GM23338 (cell line): Measurements from ENCODE around the gene VASN. TPM values are rescaled to one million over a fixed set of nuclear protein-coding genes. Genes with fewer than 3 reads are reported as not detected.

Experiments used
- ATAC-seq: fragments of 200-7000 bp; cut with Tn5 transposase; 3 replicates; pipeline ENCODE4 v1.9.1; 2020
- DNase-seq: peaks from one replicate; pipeline ENCODE4 v3.0.0-alpha.2; 2015; ENCODE audit warnings: low spot score
- H2AFZ ChIP-seq: fragments of 200-600 bp; sonication (generic); 2 replicates; pipeline ENCODE4 v1.8.0; 2016; ENCODE audit warnings: antibody characterized with exemption, mild to moderate bottlenecking, moderate library complexity
- H3F3A ChIP-seq: fragments of 200-600 bp; sonication (generic); replicated peaks from 2 replicates; pipeline ENCODE4 v1.8.0; 2017; ENCODE audit warnings: antibody characterized with exemption, mixed run types, low read depth
- H3K27ac ChIP-seq: fragments of 200-600 bp; sonication (generic); 2 replicates; pipeline ENCODE4 v1.6.1; 2016; ENCODE audit warnings: low read depth
- H3K27me3 ChIP-seq: fragments of 200-600 bp; sonication (generic); 2 replicates; pipeline ENCODE4 v1.8.0; 2016; ENCODE audit warnings: mild to moderate bottlenecking, mixed run types, moderate library complexity; ENCODE audit not compliant: insufficient read depth
- H3K36me3 ChIP-seq: fragments of 200-600 bp; sonication (generic); 2 replicates; pipeline ENCODE4 v1.8.0; 2016; ENCODE audit warnings: mild to moderate bottlenecking; ENCODE audit not compliant: insufficient read depth
- H3K4me1 ChIP-seq: fragments of 200-600 bp; sonication (generic); 2 replicates; pipeline ENCODE4 v1.8.0; 2016; ENCODE audit warnings: mild to moderate bottlenecking, moderate library complexity; ENCODE audit not compliant: insufficient read depth
- H3K4me2 ChIP-seq: fragments of 200-600 bp; sonication (generic); 2 replicates; pipeline ENCODE4 v1.7.1; 2017; ENCODE audit warnings: mixed run types
- H3K4me3 ChIP-seq: fragments of 200-600 bp; sonication (generic); 2 replicates; pipeline ENCODE4 v1.6.1; 2016; ENCODE audit warnings: mixed run types
- H3K79me2 ChIP-seq: fragments of 200-600 bp; sonication (generic); replicated peaks from 2 replicates; pipeline ENCODE4 v1.8.0; 2017; ENCODE audit warnings: mild to moderate bottlenecking; ENCODE audit not compliant: insufficient read depth
- H3K9me2 ChIP-seq: fragments of 200-600 bp; sonication (generic); 2 replicates; pipeline ENCODE4 v1.8.0; 2017; ENCODE audit not compliant: insufficient read depth
- H4K20me1 ChIP-seq: fragments of 200-600 bp; sonication (generic); replicated peaks from 2 replicates; pipeline ENCODE4 v1.8.0; 2017; ENCODE audit warnings: mild to moderate bottlenecking; ENCODE audit not compliant: insufficient read depth
- H3K27ac Mint-ChIP-seq: 2 replicates; pipeline ENCODE4 v1.8.0; 2020; ENCODE audit warnings: inconsistent platforms, mild to moderate bottlenecking, moderate library complexity, mixed read lengths
- H3K27me3 Mint-ChIP-seq: 3 replicates; pipeline ENCODE4 v1.8.0; 2022; ENCODE audit warnings: low read depth, mild to moderate bottlenecking, moderate library complexity, mixed read lengths, inconsistent platforms; ENCODE audit not compliant: insufficient read depth, poor library complexity
- H3K36me3 Mint-ChIP-seq: 3 replicates; pipeline ENCODE4 v1.8.0; 2021; ENCODE audit warnings: low read depth, mild to moderate bottlenecking, inconsistent platforms, moderate library complexity, mixed read lengths
- H3K4me1 Mint-ChIP-seq: 3 replicates; pipeline ENCODE4 v1.8.0; 2020; ENCODE audit warnings: mild to moderate bottlenecking, inconsistent platforms, mixed read lengths
- H3K4me3 Mint-ChIP-seq: 3 replicates; pipeline ENCODE4 v1.8.0; 2021; ENCODE audit warnings: moderate library complexity, mild to moderate bottlenecking, inconsistent platforms, mixed read lengths
- H3K9me3 Mint-ChIP-seq: 3 replicates; pipeline ENCODE4 v1.8.0; 2020; ENCODE audit warnings: moderate library complexity, mild to moderate bottlenecking, inconsistent platforms, mixed read lengths
- CREB1 ChIP-seq: fragments of 250-450 bp; sonication (Bioruptor Pico); IDR thresholded peaks from 2 replicates; pipeline ENCODE4 v1.5.0; 2020; ENCODE audit warnings: low read depth, mild to moderate bottlenecking, moderate library complexity
- CTCF ChIP-seq, 2 experiments: fragments of 200-600 bp in 1 of 2; sonication (generic) in 1 of 2; conservative IDR thresholded peaks; 2 replicates each; pipeline versions ENCODE4 v1.5.1 to v1.6.1; 2016 to 2017; ENCODE audit warnings: antibody characterized with exemption in 2 of 2, low read depth in 2 of 2, mild to moderate bottlenecking in 2 of 2, moderate library complexity in 1 of 2
- ETS1 ChIP-seq: IDR thresholded peaks from 2 replicates; pipeline ENCODE4 v1.6.1; 2016; ENCODE audit warnings: antibody characterized with exemption
- EZH2 ChIP-seq: fragments of 200-600 bp; sonication (generic); IDR thresholded peaks from one replicate; pipeline ENCODE4 v1.8.0; 2017; ENCODE audit warnings: antibody characterized with exemption, mild to moderate bottlenecking, low read depth; ENCODE audit not compliant: unreplicated experiment
- EZH2phosphoT487 ChIP-seq: fragments of 200-600 bp; sonication (generic); IDR thresholded peaks from one replicate; pipeline ENCODE4 v1.8.1; 2018; ENCODE audit warnings: antibody characterized with exemption; ENCODE audit not compliant: unreplicated experiment
- JUNB ChIP-seq: IDR thresholded peaks from one replicate; pipeline ENCODE4 v1.6.1; 2016; ENCODE audit warnings: antibody characterized with exemption; ENCODE audit not compliant: unreplicated experiment
- NANOG ChIP-seq: IDR thresholded peaks from 2 replicates; pipeline ENCODE4 v1.6.1; 2016; ENCODE audit warnings: antibody characterized with exemption, borderline replicate concordance
- POLR2AphosphoS5 ChIP-seq: IDR thresholded peaks from 2 replicates; pipeline ENCODE4 v1.6.1; 2016; ENCODE audit warnings: antibody characterized with exemption, low read depth
- REST ChIP-seq: IDR thresholded peaks from one replicate; pipeline ENCODE4 v1.6.1; 2018; ENCODE audit warnings: antibody characterized with exemption; ENCODE audit not compliant: unreplicated experiment
- STAT1 ChIP-seq: IDR thresholded peaks from one replicate; pipeline ENCODE4 v1.6.1; 2016; ENCODE audit warnings: antibody characterized with exemption; ENCODE audit not compliant: unreplicated experiment
- ZNF114 ChIP-seq: fragments of 250-450 bp; sonication (Bioruptor Pico); IDR thresholded peaks from 2 replicates; pipeline ENCODE4 v1.5.0; 2020; ENCODE audit warnings: mild to moderate bottlenecking, moderate library complexity
- ZNF331 ChIP-seq: fragments of 250-450 bp; sonication (Bioruptor Pico); IDR thresholded peaks from 2 replicates; pipeline ENCODE4 v1.5.0; 2020; ENCODE audit warnings: low read depth, mild to moderate bottlenecking, moderate library complexity
- ZNF462 ChIP-seq: fragments of 250-450 bp; sonication (Bioruptor Pico); IDR thresholded peaks from 2 replicates; pipeline ENCODE4 v1.5.0; 2020; ENCODE audit warnings: mild to moderate bottlenecking, moderate library complexity
- polyA plus RNA-seq: library from polyadenylated mRNA; unstranded; fragments of >200 nt; fragmentation: Nextera tagmentation; extraction: Ambion mirVana; gene quantifications from 2 replicates; pipeline ENCODE4 v1.2.1, GENCODE V29; 2016
- total RNA-seq: library from RNA; depleted of rRNA; stranded (reverse); fragments of >200 nt; shearing (Covaris generic); gene quantifications from 2 replicates; pipeline ENCODE4 v1.2.3, GENCODE V29; 2014

VASN gene
- total and polyA plus RNA-seq, 2 experiments from 2014 or later, result 8.0 to 15.5 TPM

GRCh38 chr16:4338712-4339299, 32.8 kb upstream of the VASN start:
- Histone ChIP-seq H3K36me3 (no peaks in the 10 kb centered on the region; the same call in 1 of the 2 replicates), H3K27me3 (no peaks in the 10 kb centered on the region), H3K4me1 (no peaks in the 10 kb centered on the region), H4K20me1 (peaks cover 24% of the 10 kb centered on the region), H2AFZ (no peak overlapping the region), H3K9me2 (no peaks in the 10 kb centered on the region), H3K27ac (no peak overlapping the region), H3K79me2 (peaks cover 20% of the 10 kb centered on the region), H3K4me2 (no peak overlapping the region), H3K4me3 (no peak overlapping the region), H3F3A (peaks cover 26% of the 10 kb centered on the region; the same call in 1 of the 2 replicates)
- no peak for ATAC-seq
- peaks cover 25% of the 10 kb centered on the region for H3K27me3 Mint-ChIP-seq
- H3K9me3 Mint-ChIP-seq, result peaks cover 5% of the 10 kb centered on the region
- no peak for TF ChIP-seq CREB1 (CRISPR knock-in tag)
- no peak for TF ChIP-seq EZH2phosphoT487
- no peak for TF ChIP-seq CTCF (conservative IDR thresholded peaks at IDR 0.05; ENCODE audit: low read depth in 2 of 2)
- no peak for TF ChIP-seq JUNB
- TF ChIP-seq EZH2, result no peak
- TF ChIP-seq ZNF331, result no peak
- no peak for TF ChIP-seq ZNF114 (CRISPR knock-in tag)
- no peak; the same call in 1 of the 2 replicates for TF ChIP-seq POLR2AphosphoS5
- no peak for TF ChIP-seq STAT1
- TF ChIP-seq ZNF462 (CRISPR knock-in tag), result no peak
- no peak for TF ChIP-seq REST
- TF ChIP-seq NANOG, result no peak
- TF ChIP-seq ETS1, result no peak
- no peak overlapping the region for H3K27ac Mint-ChIP-seq
- H3K36me3 Mint-ChIP-seq, result peaks cover 22% of the 10 kb centered on the region
- peaks cover 2% of the 10 kb centered on the region; the same call in 1 of the 3 replicates for H3K4me1 Mint-ChIP-seq
- no peak overlapping the region for H3K4me3 Mint-ChIP-seq
- no peak for DNase-seq
